ENCODE data around the gene RPGR. TPM values are rescaled to one million over a fixed set of nuclear protein-coding genes. Genes with fewer than 3 reads are reported as not detected.

Gene RPGR
- total RNA-seq, 2 experiments from 2014 or later: 5.7 to 8.3 TPM

GRCh38 chrX:38276089-38276488, 51.2 kb downstream of the RPGR start:
- Mint-ChIP-seq H3K4me3 (no peak overlapping the region), H3K9me3 (no peaks in the 10 kb centered on the region), H3K27ac (no peak overlapping the region), H3K27me3 (no peaks in the 10 kb centered on the region), H3K36me3 (peaks cover 6% of the 10 kb centered on the region), H3K4me1 (ENCODE audit: low read depth) (no peaks in the 10 kb centered on the region)
- ChIA-PET CTCF (no interaction called here), POLR2A (no interaction called here)
- intact Hi-C loops (cut with micrococcal nuclease): no loop called here
- no peak for DNase-seq

GRCh38 chrX:38275615-38276014, 51.7 kb downstream of the RPGR start:
- Mint-ChIP-seq H3K4me1 (ENCODE audit: low read depth) (no peaks in the 10 kb centered on the region), H3K9me3 (no peaks in the 10 kb centered on the region), H3K4me3 (no peak overlapping the region), H3K27me3 (no peaks in the 10 kb centered on the region), H3K36me3 (peaks cover 10% of the 10 kb centered on the region), H3K27ac (no peak overlapping the region)
- intact Hi-C loops (cut with micrococcal nuclease): no loop called here
- DNase-seq: no peak
- ChIA-PET CTCF (no interaction called here), POLR2A (no interaction called here)

GRCh38 chrX:38273453-38273852, 53.9 kb downstream of the RPGR start:
- ChIA-PET POLR2A (no interaction called here), CTCF (no interaction called here)
- Mint-ChIP-seq H3K27ac (no peak overlapping the region), H3K27me3 (no peaks in the 10 kb centered on the region), H3K4me1 (ENCODE audit: low read depth) (no peaks in the 10 kb centered on the region), H3K36me3 (peaks cover 14% of the 10 kb centered on the region), H3K9me3 (no peaks in the 10 kb centered on the region), H3K4me3 (no peak overlapping the region)
- intact Hi-C loops (cut with micrococcal nuclease): no loop called here
- DNase-seq: no peak

- Mint-ChIP-seq H3K9me3 (no peaks in the 10 kb centered on the region), H3K27ac (no peak overlapping the region), H3K27me3 (no peaks in the 10 kb centered on the region), H3K36me3 (peaks cover 12% of the 10 kb centered on the region), H3K4me3 (no peak overlapping the region), H3K4me1 (ENCODE audit: low read depth) (no peaks in the 10 kb centered on the region)
- POLR2A ChIA-PET: no interaction called here
- CTCF ChIA-PET: no interaction called here
- no peak for DNase-seq
- intact Hi-C loops (cut with micrococcal nuclease): no loop called here
Measured at GRCh38 chrX:38271154-38271716, 56.1 kb downstream of the RPGR start.

- no peak overlapping the region for H3K27ac Mint-ChIP-seq
- no peak for DNase-seq
- no peaks in the 10 kb centered on the region for H3K9me3 Mint-ChIP-seq
- intact Hi-C loops (cut with micrococcal nuclease): no loop called here
- no peaks in the 10 kb centered on the region for H3K27me3 Mint-ChIP-seq
- H3K4me3 Mint-ChIP-seq: no peak overlapping the region
- POLR2A ChIA-PET: no interaction called here
- CTCF ChIA-PET: no interaction called here
- no peaks in the 10 kb centered on the region for H3K4me1 Mint-ChIP-seq (ENCODE audit: low read depth)
- H3K36me3 Mint-ChIP-seq: peaks cover 8% of the 10 kb centered on the region
Measured at GRCh38 chrX:38268011-38268410, 59.3 kb downstream of the RPGR start.

GRCh38 chrX:38262715-38263620, 64.3 kb downstream of the RPGR start:
- ChIA-PET CTCF (no interaction called here), POLR2A (no interaction called here)
- no peaks in the 10 kb centered on the region for H3K4me1 Mint-ChIP-seq (ENCODE audit: low read depth)
- no peaks in the 10 kb centered on the region for H3K27me3 Mint-ChIP-seq
- DNase-seq: no peak
- no peaks in the 10 kb centered on the region for H3K36me3 Mint-ChIP-seq
- no peak overlapping the region for H3K27ac Mint-ChIP-seq
- H3K4me3 Mint-ChIP-seq: no peak overlapping the region
- intact Hi-C loops (cut with micrococcal nuclease): no loop called here
- H3K9me3 Mint-ChIP-seq: no peaks in the 10 kb centered on the region

GRCh38 chrX:38260231-38260630, 67.1 kb downstream of the RPGR start:
- no peaks in the 10 kb centered on the region for H3K9me3 Mint-ChIP-seq
- ChIA-PET CTCF (interaction anchor here (0.8 kb wide), 1 partner anchor 34 kb away, joined by 3 read pairs; no protein-coding TSS in a partner anchor), POLR2A (no interaction called here)
- H3K4me1 Mint-ChIP-seq (ENCODE audit: low read depth): no peaks in the 10 kb centered on the region
- no peaks in the 10 kb centered on the region for H3K27me3 Mint-ChIP-seq
- intact Hi-C loops (cut with micrococcal nuclease): no loop called here
- H3K36me3 Mint-ChIP-seq: no peaks in the 10 kb centered on the region
- H3K4me3 Mint-ChIP-seq: no peak overlapping the region
- no peak overlapping the region for H3K27ac Mint-ChIP-seq
- no peak for DNase-seq

- Mint-ChIP-seq H3K9me3 (no peaks in the 10 kb centered on the region), H3K4me1 (ENCODE audit: low read depth) (no peaks in the 10 kb centered on the region), H3K4me3 (no peak overlapping the region), H3K36me3 (no peaks in the 10 kb centered on the region), H3K27ac (no peak overlapping the region), H3K27me3 (no peaks in the 10 kb centered on the region)
- intact Hi-C loops (cut with micrococcal nuclease): no loop called here
- ChIA-PET POLR2A (no interaction called here), CTCF (no interaction called here)
- no peak for DNase-seq
Measured at GRCh38 chrX:38256019-38256418, 71.3 kb downstream of the RPGR start.

- Mint-ChIP-seq H3K36me3 (no peaks in the 10 kb centered on the region), H3K9me3 (no peaks in the 10 kb centered on the region), H3K27me3 (no peaks in the 10 kb centered on the region), H3K4me1 (ENCODE audit: low read depth) (no peaks in the 10 kb centered on the region), H3K27ac (no peak overlapping the region), H3K4me3 (no peak overlapping the region)
- intact Hi-C loops (cut with micrococcal nuclease): no loop called here
- ChIA-PET POLR2A (no interaction called here), CTCF (no interaction called here)
- no peak for DNase-seq
Measured at GRCh38 chrX:38249965-38250364, 77.3 kb downstream of the RPGR start.

- CTCF ChIA-PET: no interaction called here
- no peak for DNase-seq
- Mint-ChIP-seq H3K9me3 (no peaks in the 10 kb centered on the region), H3K4me3 (no peak overlapping the region), H3K27me3 (no peaks in the 10 kb centered on the region), H3K36me3 (no peaks in the 10 kb centered on the region), H3K4me1 (ENCODE audit: low read depth) (no peaks in the 10 kb centered on the region), H3K27ac (no peak overlapping the region)
- intact Hi-C loops (cut with micrococcal nuclease): no loop called here
- POLR2A ChIA-PET: no interaction called here
Measured at GRCh38 chrX:38247051-38247450, 80.3 kb downstream of the RPGR start.

- DNase-seq: no peak
- H3K27me3 Mint-ChIP-seq: peaks cover 8% of the 10 kb centered on the region
- CTCF ChIA-PET: no interaction called here
- no peak overlapping the region for H3K27ac Mint-ChIP-seq
- no peak overlapping the region for H3K4me3 Mint-ChIP-seq
- H3K9me3 Mint-ChIP-seq: no peaks in the 10 kb centered on the region
- intact Hi-C loops (cut with micrococcal nuclease): no loop called here
- POLR2A ChIA-PET: no interaction called here
- H3K36me3 Mint-ChIP-seq: no peaks in the 10 kb centered on the region
- H3K4me1 Mint-ChIP-seq (ENCODE audit: low read depth): no peaks in the 10 kb centered on the region
Measured at GRCh38 chrX:38240541-38240940, 86.8 kb downstream of the RPGR start.

- peaks cover 8% of the 10 kb centered on the region for H3K27me3 Mint-ChIP-seq
- intact Hi-C loops (cut with micrococcal nuclease): no loop called here
- no peaks in the 10 kb centered on the region for H3K4me1 Mint-ChIP-seq (ENCODE audit: low read depth)
- DNase-seq: no peak
- H3K9me3 Mint-ChIP-seq: no peaks in the 10 kb centered on the region
- POLR2A ChIA-PET: no interaction called here
- no peaks in the 10 kb centered on the region for H3K36me3 Mint-ChIP-seq
- H3K27ac Mint-ChIP-seq: no peak overlapping the region
- CTCF ChIA-PET: no interaction called here
- H3K4me3 Mint-ChIP-seq: no peak overlapping the region
Measured at GRCh38 chrX:38236901-38237615, 90.3 kb downstream of the RPGR start.
